ENCODE measurements around the gene DOK1.

The DOK1 gene

GRCh38 chr2:74566076-74566753, 11.7 kb downstream of the DOK1 start:
- Histone ChIP-seq H3K9me2 (replicated peaks; ENCODE audit: control insufficient read depth, low read length) (no peaks in the 10 kb centered on the region), H3K9me3 (ENCODE audit: control insufficient read depth, insufficient read depth, low read length) (no peaks in the 10 kb centered on the region), H3K79me2 (ENCODE audit: control insufficient read depth, low read length) (no peaks in the 10 kb centered on the region), H3K27ac (ENCODE audit: low read depth, low read length) (no peak overlapping the region), H3K4me2 (ENCODE audit: low read length) (no peak overlapping the region), H3F3A (ENCODE audit: control insufficient read depth, insufficient read depth) (no peaks in the 10 kb centered on the region), H3K4me1 (ENCODE audit: control insufficient read depth, low read length) (peaks cover 8% of the 10 kb centered on the region), H3K27me3 (ENCODE audit: control insufficient read depth, low read length) (peaks cover 13% of the 10 kb centered on the region; the same call in 1 of the 2 replicates), H3K36me3 (ENCODE audit: control insufficient read depth, low read length) (no peaks in the 10 kb centered on the region), H3K4me3 (ENCODE audit: low read length) (no peak overlapping the region), H4K20me1 (ENCODE audit: control insufficient read depth, insufficient read depth, low read depth, low read length) (no peaks in the 10 kb centered on the region)
- TF ChIP-seq, protein P1, sequence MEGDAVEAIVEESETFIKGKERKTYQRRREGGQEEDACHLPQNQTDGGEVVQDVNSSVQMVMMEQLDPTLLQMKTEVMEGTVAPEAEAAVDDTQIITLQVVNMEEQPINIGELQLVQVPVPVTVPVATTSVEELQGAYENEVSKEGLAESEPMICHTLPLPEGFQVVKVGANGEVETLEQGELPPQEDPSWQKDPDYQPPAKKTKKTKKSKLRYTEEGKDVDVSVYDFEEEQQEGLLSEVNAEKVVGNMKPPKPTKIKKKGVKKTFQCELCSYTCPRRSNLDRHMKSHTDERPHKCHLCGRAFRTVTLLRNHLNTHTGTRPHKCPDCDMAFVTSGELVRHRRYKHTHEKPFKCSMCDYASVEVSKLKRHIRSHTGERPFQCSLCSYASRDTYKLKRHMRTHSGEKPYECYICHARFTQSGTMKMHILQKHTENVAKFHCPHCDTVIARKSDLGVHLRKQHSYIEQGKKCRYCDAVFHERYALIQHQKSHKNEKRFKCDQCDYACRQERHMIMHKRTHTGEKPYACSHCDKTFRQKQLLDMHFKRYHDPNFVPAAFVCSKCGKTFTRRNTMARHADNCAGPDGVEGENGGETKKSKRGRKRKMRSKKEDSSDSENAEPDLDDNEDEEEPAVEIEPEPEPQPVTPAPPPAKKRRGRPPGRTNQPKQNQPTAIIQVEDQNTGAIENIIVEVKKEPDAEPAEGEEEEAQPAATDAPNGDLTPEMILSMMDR (IDR thresholded peaks at IDR 0.05; ENCODE audit: low read depth, low read length, poor library complexity, severe bottlenecking): no peak
- no peak for TF ChIP-seq EZH2phosphoT487 (IDR thresholded peaks at IDR 0.05; ENCODE audit: borderline replicate concordance, low read length)

- no peaks in the 10 kb centered on the region for H4K20me1 ChIP-seq (ENCODE audit: control insufficient read depth, insufficient read depth, low read depth, low read length)
- H3K27me3 ChIP-seq (ENCODE audit: control insufficient read depth, low read length): peaks cover 8% of the 10 kb centered on the region; the same call in 1 of the 2 replicates
- H3K4me1 ChIP-seq (ENCODE audit: control insufficient read depth, low read length): peaks cover 13% of the 10 kb centered on the region
- TF ChIP-seq, protein P1 (IDR thresholded peaks at IDR 0.05; ENCODE audit: low read depth, low read length, poor library complexity, severe bottlenecking): no peak
- TF ChIP-seq EZH2phosphoT487 (IDR thresholded peaks at IDR 0.05; ENCODE audit: borderline replicate concordance, low read length): no peak
- no peaks in the 10 kb centered on the region for H3K36me3 ChIP-seq (ENCODE audit: control insufficient read depth, low read length)
- no peak overlapping the region for H3K4me2 ChIP-seq (ENCODE audit: low read length)
- no peaks in the 10 kb centered on the region for H3F3A ChIP-seq (ENCODE audit: control insufficient read depth, insufficient read depth)
- H3K27ac ChIP-seq (ENCODE audit: low read depth, low read length): no peak overlapping the region
- H3K4me3 ChIP-seq (ENCODE audit: low read length): no peak overlapping the region
- no peaks in the 10 kb centered on the region for H3K79me2 ChIP-seq (ENCODE audit: control insufficient read depth, low read length)
- no peaks in the 10 kb centered on the region for H3K9me2 ChIP-seq (replicated peaks; ENCODE audit: control insufficient read depth, low read length)
- H3K9me3 ChIP-seq (ENCODE audit: control insufficient read depth, insufficient read depth, low read length): no peaks in the 10 kb centered on the region
Measured at GRCh38 chr2:74566754-74567085, 12.2 kb downstream of the DOK1 start.

DNA sequence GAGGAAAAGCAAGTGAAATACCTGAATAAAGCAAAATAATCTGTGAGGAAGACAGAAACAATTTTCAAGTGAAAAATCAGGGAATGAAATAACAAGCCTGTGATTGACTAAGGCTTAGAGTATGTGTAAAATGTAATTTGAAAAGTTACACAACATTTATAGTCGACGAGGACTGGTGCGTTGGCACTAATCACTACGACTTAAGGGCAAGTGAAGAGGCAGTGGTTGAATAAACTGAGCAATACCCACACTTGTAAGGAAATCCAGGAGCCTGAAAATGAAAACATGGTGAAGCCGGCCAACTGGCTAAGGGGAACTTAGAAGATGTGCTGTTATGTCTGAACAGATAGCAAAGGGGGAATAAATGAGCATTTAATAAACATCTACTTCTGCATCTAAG, 13.4 kb downstream of the DOK1 start:
- Histone ChIP-seq H3K27ac (ENCODE audit: low read depth, low read length) (no peak overlapping the region), H3K4me2 (ENCODE audit: low read length) (no peak overlapping the region), H4K20me1 (ENCODE audit: control insufficient read depth, insufficient read depth, low read depth, low read length) (no peaks in the 10 kb centered on the region), H3K27me3 (ENCODE audit: control insufficient read depth, low read length) (peaks cover 4% of the 10 kb centered on the region; the same call in 1 of the 2 replicates), H3K79me2 (ENCODE audit: control insufficient read depth, low read length) (no peaks in the 10 kb centered on the region), H3K9me3 (ENCODE audit: control insufficient read depth, insufficient read depth, low read length) (no peaks in the 10 kb centered on the region), H3K36me3 (ENCODE audit: control insufficient read depth, low read length) (no peaks in the 10 kb centered on the region), H3K9me2 (replicated peaks; ENCODE audit: control insufficient read depth, low read length) (no peaks in the 10 kb centered on the region), H3F3A (ENCODE audit: control insufficient read depth, insufficient read depth) (no peaks in the 10 kb centered on the region), H3K4me3 (ENCODE audit: low read length) (no peak overlapping the region), H3K4me1 (ENCODE audit: control insufficient read depth, low read length) (peaks cover 24% of the 10 kb centered on the region)
- TF ChIP-seq, protein P1 (IDR thresholded peaks at IDR 0.05; ENCODE audit: low read depth, low read length, poor library complexity, severe bottlenecking): no peak
- TF ChIP-seq EZH2phosphoT487 (IDR thresholded peaks at IDR 0.05; ENCODE audit: borderline replicate concordance, low read length): no peak
